KOPT-K1 (cell line): Measurements from ENCODE around the gene EMX2.
"Not testable (repeated sequence)": the region's sequence is repeated elsewhere in the genome, so short reads cannot be mapped to it uniquely, and the experiment has no call there.

Experiments used
- H3K27ac ChIP-seq: fragments of 200-600 bp; sonication (generic); 2 replicates; pipeline ENCODE4 v1.5.1; 2016; ENCODE audit warnings: antibody characterized with exemption, mild to moderate bottlenecking, low read depth, low read length; ENCODE audit not compliant: poor library complexity, severe bottlenecking
- H3K36me3 ChIP-seq: fragments of 200-600 bp; sonication (generic); 2 replicates; pipeline ENCODE4 v1.5.1; 2017; ENCODE audit warnings: antibody characterized with exemption, mild to moderate bottlenecking, low read length, moderate library complexity; ENCODE audit not compliant: insufficient read depth
- H3K9me3 ChIP-seq: fragments of 200-600 bp; sonication (generic); 2 replicates; pipeline ENCODE4 v1.5.1; 2017; ENCODE audit warnings: antibody characterized with exemption, low read length, mild to moderate bottlenecking; ENCODE audit not compliant: insufficient read depth, poor library complexity, severe bottlenecking

EMX2 gene

DNA sequence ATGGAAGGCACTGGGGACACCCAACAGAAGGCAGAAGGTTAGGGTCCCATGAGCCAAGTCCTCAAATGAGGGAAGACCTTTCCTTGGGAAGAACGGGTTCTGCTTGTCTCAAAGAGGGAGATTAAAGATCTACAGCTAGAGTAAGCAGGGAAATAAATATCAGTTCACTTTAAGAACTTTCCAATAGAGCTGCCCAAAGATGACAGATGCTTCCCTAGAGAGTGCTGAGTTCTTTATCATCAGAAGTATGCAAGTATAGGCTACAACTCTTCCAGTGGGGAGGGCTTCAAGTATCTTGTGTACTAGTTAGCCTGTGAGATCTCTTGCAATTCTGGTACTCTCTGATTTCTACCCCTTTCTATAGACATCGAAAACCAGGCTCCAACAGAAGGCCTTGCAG is 39.4 kb downstream of the EMX2 start:
- no peaks in the 10 kb centered on the region for H3K9me3 ChIP-seq
- no peaks in the 10 kb centered on the region for H3K36me3 ChIP-seq
- H3K27ac ChIP-seq: no peak overlapping the region

- not testable (repeated sequence) for H3K36me3 ChIP-seq, H3K27ac ChIP-seq, H3K9me3 ChIP-seq
Measured at GRCh38 chr10:117584831-117585230, 42.3 kb downstream of the EMX2 start.

- no peaks in the 10 kb centered on the region for H3K9me3 ChIP-seq
- H3K36me3 ChIP-seq: no peaks in the 10 kb centered on the region
- no peak overlapping the region for H3K27ac ChIP-seq
Measured at GRCh38 chr10:117587036-117587435, 44.5 kb downstream of the EMX2 start.

DNA sequence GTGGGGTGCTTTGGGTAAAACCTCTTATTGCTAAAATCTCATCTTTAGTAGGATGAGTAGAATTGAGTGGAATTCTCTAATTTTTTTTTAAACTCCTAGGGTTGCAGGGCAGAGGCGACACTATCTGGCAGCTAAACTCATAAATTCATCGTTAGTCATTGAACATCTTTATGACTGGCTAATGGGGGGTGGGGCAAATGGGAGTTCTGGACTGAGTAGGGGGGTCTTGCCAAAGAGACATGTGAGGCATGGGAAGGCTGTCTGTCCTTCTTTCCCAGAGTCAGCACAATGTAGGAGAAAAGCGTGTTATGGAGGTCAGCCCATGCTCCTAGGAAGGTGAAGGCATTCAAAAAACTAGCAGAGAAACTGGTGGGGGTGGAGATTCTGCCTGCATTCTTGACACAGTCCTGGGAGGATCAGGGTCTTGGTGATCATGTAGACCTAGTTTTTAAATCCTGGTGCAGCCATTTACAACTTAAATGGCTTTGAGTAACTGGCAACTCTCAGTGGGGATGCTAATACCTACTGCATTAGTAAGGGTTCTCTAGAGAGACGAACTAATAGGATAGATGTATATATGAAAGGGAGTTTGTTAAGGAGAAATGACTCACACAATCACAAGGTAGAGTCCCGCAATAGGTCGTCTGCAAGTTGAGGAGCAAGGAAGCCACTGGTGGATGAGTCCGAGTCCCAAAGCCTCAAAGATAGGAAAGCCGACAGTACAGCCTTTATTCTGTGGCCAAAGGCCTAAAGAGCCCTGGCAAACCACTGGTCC is 47.7 kb downstream of the EMX2 start:
- H3K9me3 ChIP-seq: no peaks in the 10 kb centered on the region
- no peaks in the 10 kb centered on the region for H3K36me3 ChIP-seq
- H3K27ac ChIP-seq: no peak overlapping the region

GRCh38 chr10:117591043-117591442 is 48.5 kb downstream of the EMX2 start:
- Histone ChIP-seq H3K9me3 (no peaks in the 10 kb centered on the region), H3K27ac (no peak overlapping the region), H3K36me3 (no peaks in the 10 kb centered on the region)

GRCh38 chr10:117594722-117595121 is 52.2 kb downstream of the EMX2 start:
- no peaks in the 10 kb centered on the region for H3K9me3 ChIP-seq
- H3K27ac ChIP-seq: no peak overlapping the region
- no peaks in the 10 kb centered on the region for H3K36me3 ChIP-seq

DNA sequence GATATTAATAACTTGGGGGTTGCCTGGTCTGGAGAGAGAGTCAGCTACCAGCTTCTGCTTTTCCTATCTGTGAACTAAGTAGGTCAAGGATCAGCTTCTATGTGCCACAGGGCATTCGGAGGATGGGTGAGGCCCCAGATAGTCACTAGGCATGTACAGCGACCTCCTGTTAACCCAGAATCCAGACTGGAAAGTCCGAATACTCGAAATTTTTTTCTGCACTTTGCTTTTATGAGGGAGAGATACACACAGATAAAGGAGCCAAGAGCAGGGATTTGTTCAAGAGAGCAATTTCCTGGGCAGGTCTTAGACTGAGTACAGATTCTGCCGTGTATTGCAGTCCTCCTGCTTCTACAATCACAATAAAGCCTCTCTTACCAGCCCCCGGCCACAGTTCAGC is 54.2 kb downstream of the EMX2 start:
- Histone ChIP-seq H3K36me3 (no peaks in the 10 kb centered on the region), H3K9me3 (no peaks in the 10 kb centered on the region), H3K27ac (no peak overlapping the region)

GRCh38 chr10:117597216-117597615 is 54.7 kb downstream of the EMX2 start:
- no peaks in the 10 kb centered on the region for H3K36me3 ChIP-seq
- H3K9me3 ChIP-seq: no peaks in the 10 kb centered on the region
- H3K27ac ChIP-seq: no peak overlapping the region
